Activated gamma-delta T cell treated with anti-CD3 and anti-CD28 coated beads, Interleukin-2, amount 50 U/mL, for 16 hours (primary cell): ENCODE results near the gene GABRR3.

Source experiments
- DNase-seq: peaks from one replicate; pipeline ENCODE4 v3.0.0-alpha.2; 2020; ENCODE audit warnings: low read depth

Gene GABRR3

DNA sequence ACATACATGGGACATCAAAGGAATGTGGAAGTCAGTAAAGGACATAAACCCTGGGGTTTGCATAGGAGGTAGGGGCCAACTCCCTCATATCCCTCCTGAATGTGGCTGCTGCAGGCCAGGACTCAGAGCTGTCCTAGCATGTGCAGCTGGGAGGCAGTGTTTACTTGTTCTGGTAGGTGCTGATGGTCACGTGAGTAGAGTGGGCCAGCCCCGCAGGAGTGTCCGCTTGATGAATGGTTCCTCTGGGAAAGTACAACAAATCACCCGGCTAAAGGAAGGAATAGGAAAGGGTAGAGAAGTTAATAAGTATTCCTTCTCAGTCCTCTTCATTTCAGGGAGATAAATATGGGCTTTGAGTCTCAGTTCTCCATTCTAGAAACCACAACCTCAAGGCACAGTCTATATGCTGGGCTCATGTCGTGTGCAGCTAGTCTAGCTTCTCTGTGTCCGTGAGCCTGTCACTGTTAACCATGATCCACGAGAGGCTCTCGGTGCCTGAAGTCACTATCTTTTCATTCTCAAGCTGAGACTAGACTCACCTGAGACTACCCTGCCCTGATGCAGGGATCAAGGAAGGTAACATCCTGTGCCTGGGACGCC, 80.8 kb downstream of the GABRR3 start:
- DNase-seq, result no peak

DNA sequence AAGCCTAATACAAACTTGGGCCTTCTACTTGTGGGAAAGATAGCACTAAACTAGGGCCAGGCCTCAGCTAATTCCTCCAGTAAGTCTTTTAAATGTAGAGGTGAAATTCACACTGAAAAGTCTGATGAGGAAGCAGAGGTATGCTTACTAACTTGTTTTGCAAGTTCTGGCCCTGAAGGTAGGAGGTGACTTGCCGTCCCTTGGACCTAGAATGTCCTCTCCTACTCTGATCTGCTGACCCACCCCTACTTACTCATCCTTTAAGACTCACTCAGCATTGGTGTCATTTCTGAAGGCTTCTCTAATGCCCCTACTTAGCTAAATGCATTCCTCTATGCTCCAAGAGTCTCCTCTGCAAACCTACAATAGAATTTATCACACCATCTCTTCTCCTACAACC, 82.2 kb downstream of the GABRR3 start:
- no peak for DNase-seq

DNA sequence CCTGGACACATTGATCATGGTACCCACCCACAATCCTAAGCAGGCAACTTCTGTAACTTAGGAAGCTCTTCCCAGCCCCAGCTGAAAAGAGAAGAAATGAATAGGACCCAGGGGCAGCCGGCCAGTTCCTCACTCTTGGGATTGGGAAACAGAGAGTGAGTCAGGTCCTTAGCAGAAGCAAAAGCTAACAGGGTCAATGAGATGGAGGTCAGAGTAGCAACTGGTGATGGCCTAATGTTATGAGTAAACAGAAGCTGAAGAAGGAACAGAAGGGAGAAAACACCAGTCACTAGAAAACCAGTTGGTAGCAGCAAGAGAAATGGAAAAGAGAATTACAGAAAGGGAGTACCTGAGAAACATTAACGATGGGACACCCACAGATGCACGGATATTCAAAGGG, 82.8 kb downstream of the GABRR3 start:
- no peak for DNase-seq

DNA sequence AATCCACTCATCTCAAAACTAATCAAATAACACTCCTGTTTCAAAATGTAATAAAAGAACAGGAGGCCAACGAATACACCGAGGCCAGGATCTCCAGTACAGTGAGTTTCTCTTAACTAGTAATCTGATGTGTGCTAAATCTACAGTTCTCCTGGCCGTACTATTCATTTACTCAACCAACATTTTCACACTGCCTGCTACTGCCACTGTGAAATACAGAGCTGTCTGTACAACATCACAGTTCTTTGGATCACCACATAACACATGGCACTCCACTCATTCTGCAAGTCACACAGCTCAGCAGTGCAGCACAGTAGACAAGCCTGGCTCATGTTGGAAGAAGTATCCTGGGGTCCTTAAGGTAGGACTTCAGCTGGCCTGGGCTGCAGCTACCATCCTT, 84.8 kb downstream of the GABRR3 start:
- DNase-seq, result no peak

DNA sequence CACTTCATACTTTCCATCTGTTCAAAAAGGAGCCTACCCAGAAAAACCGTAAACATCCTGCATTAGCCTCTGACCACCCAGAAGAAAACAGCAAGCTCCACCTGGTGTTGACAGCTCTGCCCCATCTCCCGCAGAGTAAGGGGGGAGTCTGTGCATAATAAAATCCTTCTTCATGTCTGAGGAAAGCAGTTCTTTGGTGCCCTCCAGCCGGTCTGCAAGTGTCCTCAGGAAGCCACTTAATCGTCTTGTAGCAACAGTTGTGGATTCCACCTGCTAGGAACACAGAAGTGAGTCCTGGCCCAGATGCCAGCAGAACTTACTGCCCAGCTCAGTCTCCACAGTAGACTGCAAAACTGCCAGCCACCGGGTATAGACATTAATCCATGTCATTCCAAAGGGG, 85.4 kb downstream of the GABRR3 start:
- DNase-seq, result no peak

DNA sequence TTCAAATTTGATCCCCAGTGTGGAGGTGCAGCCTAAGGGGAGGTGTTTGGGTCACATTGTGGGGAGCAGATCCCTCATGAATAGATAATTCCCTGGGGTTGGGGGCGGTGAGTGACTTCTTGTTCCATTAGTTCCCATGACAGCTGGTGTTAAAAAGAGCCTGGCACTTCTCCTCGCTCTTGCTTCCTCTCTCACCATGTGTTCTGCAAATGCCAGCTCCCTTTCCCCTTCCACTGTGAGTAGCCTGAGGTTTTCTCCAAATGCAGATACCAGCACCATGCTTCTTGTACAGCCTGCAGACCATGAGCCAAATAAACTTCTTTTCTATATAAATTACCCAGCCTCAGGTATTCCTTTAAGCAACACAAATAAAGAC, 86.0 kb downstream of the GABRR3 start:
- no peak for DNase-seq

DNA sequence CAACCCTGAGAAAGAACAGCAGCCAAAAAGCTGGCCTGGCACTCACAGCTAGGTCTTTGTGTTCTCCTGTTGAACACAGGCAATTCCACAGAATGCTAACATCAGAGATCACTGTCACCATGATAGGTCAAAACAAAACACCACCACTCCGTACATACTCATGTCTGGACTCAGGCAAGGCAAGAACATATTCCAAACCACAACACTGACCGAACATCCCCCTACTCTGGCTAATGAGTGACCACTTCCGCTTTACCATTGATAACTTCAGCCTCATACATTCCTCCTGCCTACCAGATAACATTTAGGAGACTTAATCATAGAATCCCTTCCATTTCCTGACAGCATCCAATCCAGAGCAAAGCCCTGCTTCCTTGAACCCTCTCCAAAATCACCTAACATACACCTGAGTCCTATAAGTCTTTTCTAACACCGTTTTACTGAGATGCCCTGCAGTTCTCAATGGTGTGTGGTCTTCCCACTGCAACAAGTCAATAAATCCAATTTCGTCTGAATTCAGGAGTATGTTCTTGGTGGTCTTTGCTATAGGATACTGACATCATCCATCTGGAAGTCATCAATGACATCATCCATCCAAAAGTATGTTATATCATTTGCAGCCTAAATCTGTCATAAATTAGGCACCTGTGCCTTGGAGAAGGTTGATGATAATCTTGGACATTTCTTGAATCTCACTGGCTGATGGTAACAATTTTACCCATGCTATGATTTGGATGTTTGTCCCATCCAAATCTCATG, 86.6 kb downstream of the GABRR3 start:
- DNase-seq, result no peak

DNA sequence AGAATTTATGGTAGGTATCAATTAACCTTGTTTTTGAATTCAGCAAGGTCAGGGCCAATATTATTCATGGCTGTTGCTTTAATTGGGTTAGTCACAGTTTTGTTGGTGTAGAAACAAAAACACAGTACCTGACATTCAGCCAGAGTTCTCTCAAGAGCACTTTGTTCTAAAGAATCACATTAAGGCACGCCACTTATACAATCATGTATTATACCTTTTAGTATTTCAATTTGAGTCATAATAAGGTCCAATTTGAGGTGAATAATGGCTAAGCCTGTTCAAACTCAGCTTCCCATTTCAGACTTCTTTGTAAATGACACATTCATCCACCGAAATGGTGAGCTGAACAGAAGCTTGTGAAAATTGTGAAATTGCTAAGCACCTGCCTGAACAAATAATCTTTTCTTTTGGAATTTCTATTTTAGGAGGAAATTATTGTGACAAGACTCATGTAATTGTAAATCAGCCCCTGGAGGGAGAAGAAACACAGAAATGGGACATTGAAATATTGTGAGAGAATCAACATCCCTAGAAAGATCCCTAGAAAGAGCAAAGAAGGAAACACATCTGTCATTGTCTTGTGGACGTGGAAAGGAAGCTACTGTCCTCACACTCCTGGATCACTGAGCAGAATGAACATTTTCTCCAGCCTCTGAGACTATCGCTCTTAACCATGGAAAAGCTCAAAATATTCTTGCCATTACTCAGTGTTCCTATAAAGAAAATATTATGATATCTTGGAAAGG, 92.1 kb downstream of the GABRR3 start:
- DNase-seq, result no peak

DNA sequence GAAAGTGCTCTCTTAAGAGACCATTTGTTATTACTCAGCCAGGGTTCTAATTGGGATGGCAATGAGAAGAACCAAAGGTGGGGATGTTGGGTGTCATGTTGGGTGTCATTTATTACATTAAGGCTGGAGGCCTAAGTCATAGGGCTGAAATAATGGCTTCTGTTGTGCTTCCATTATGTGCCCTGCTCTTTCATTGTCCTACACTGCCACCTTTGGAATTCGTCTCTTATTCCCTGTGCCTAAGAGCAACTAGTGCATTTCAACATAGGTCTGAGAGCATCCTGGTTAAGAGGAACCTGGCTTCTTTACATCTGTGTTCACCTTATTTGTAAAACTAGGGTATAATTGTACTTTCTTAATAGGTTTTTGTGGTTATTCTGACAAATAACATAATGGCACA, 95.1 kb downstream of the GABRR3 start:
- no peak for DNase-seq

DNA sequence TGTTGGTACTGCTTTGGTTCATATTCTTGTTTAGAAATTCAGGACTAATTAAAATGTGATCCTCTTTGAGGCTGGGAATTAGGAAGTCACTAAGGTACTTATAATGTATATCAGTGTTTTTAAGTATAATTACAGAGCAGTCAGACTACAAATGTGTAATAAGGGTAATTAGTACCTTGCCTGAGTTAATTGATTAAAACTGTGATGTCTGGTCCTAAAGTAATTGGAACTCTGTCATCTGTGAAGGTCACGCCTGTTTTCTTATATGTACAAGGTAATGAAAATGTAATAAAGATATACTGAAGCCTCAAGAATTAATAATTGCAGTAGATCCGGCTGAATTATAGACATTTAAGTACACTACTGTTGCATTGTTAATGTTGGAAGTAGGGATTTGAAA, 95.7 kb downstream of the GABRR3 start:
- no peak for DNase-seq

DNA sequence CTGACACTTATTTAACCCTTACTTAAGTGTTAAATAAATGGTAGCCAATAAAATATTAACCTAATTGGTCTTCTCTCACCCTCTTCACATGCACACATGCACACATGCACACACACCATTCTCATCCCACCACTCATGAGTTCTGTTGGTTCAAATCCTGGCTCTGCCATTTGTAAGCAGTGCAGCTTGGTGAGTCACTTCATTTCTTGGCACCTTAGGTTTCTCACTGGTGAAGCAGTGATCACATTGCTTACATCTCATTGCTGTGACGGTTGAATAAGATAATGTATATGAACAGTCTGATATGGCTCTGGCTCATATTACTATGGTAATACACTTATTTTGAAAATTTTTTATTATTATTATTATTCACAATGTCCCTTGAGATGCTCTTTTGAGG, 96.7 kb downstream of the GABRR3 start:
- no peak for DNase-seq

DNA sequence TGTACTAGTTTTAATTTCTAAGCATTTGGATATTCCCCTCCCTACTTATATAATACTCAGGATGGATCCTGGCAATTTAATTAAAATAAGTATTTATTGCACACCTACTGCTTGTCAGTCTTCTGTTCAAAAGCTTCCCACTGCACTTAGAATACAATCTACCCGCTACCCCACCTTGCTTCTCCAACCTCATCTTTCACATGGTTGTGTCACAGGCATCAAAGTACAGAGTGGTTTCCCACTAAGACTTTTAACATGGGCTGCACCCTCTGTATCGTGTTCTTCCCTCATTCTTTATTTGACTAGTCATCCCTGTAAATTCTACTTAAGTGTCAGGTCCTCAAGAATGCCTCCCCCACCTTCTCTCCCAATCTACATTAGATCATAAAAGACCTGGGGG, 97.9 kb downstream of the GABRR3 start:
- no peak for DNase-seq

DNA sequence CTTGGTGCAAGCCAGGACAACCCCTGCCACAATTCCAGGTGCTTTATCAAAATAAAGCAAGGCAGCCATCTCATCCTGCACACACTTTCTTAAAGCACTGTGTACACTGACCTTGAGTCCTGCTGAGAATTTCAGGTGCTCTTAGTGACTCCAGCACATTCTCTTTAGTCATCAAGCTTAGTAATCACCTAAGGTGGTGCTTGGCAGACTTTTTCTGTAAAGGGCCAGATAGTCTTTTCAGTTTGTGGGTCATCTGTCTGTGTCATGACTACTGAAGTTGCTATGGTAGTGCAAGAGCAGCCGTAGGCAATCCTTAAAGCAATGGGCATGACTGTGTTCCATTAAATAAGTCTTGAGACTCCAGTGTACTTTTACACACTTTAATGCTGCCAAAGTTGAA, 99.3 kb downstream of the GABRR3 start:
- DNase-seq, result no peak
